ENCODE results near the gene GOT1.

GOT1 gene

DNA sequence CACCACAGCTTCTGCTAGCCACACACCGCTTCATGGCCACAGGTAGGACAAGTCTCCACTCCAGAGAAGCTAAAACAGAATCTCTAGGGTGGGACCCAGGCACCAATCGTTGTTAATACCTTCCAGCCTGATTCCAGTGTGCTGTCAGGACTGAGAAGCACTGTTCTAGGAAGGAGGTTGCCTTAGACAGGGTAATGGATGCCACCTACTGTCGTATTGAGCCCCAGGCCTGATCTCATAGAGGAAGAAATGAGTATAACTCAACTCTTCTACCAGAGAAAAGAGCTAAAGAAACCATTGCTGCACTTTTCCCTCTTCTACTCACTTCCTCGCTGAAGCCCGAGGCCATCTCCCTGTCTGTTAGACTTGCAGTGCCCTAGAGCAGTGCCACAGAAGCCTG is 69.5 kb downstream of the GOT1 start:
- no peak for DNase-seq (ENCODE audit: low read depth in 4 of 4, low spot score in 1 of 4)

DNA sequence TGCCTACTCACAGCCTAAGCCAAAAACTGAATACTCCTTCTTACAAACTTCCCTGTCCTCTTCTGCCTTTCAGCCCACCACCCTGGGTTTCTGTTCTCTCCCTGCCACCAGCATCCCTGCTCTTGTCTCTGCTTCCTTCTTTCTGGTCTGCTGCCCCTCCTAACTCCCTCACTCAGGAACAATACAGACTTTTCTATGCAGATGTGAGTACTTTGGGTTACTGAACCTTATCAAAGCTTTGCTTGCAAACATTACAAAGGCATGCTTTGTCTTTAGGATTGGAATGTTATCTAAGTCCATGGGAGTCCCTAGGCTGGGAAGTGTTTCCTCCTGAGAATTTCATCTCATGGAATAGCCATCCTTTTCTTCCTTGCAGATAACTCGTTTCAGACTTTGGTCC is 72.3 kb downstream of the GOT1 start:
- DNase-seq (ENCODE audit: low read depth in 4 of 4, low spot score in 1 of 4), result no peak

DNA sequence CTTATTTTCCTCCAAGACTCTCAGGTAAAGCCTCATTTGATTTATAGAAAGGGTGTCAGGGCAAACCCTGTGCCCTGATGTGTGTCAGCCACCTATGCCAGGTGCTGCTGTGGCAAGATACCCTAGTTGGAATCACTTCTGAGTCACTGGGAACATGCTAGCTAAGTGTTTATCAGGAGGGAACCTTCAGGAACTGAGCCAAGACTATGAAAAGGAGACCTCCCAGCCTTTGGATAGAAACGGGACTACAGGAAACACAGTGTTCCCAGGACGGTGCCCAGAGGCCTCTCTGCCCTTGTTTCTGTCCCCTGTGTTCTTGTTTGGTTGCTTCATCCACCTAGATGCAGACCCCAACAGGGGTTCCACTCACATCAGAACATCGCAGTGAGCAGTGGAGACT is 72.7 kb downstream of the GOT1 start:
- DNase-seq (ENCODE audit: low read depth in 4 of 4, low spot score in 1 of 4), result no peak

DNA sequence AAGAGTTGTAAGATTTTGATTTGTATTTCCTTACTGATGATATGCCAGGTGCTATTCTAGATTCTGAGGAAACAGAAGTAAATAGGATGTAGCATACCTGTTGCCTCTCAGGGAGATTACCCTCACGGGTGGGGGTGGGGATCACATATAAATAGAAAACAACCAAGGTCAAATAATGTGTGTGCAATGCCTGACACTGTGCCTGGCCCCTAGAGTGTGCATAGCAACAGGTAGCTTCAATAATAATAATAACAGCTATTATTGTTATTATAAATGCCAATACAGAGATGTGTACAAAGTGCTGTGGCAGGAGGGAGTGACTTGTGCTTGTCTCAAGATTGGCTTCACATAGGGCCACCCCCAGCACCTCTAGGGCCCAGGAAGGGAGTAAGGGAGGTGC is 77.2 kb downstream of the GOT1 start:
- no peak for DNase-seq (ENCODE audit: low read depth in 4 of 4, low spot score in 1 of 4)

DNA sequence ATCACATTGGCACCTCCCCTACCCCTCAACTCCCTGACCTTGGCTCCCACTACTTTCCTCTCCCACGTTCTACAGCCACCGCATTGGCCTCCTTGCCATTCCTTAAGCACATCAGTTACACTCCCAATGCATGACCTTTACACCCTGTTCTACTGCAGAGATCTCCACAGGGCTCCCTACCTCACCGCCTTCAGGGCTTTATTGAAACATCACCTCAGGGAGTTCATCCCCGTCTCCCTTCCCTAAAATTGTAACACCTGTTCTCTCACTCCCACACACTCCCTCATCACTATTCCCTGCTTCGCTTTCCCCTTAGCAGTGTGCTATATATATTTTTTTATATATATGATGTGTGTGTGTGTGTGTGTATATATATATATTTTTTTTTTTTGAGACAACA is 82.8 kb downstream of the GOT1 start:
- no peak for DNase-seq (ENCODE audit: low read depth in 4 of 4, low spot score in 1 of 4)
